ENCODE data around the gene OSBPL6.
"Not testable (repeated sequence)": the region's sequence is repeated elsewhere in the genome, so short reads cannot be mapped to it uniquely, and the experiment has no call there.

Gene OSBPL6

GRCh38 chr2:178188466-178188865 is 5.8 kb upstream of the OSBPL6 start:
- Mint-ChIP-seq H3K4me1 (peaks cover 0 to 5% of the 10 kb centered on the region in 2 donors), H3K27ac (no peak overlapping the region), H3K27me3 (peaks cover 40 to 52% of the 10 kb centered on the region in 2 donors), H3K36me3 (no peaks in the 10 kb centered on the region), H3K4me3 (no peak overlapping the region), H3K9me3 (peaks cover 0 to 2% of the 10 kb centered on the region in 2 donors)
- DNase-seq = no peak
- ATAC-seq (replicated peaks) = no peak

- no peak overlapping the region for H3K27ac Mint-ChIP-seq
- ATAC-seq (replicated peaks) = no peak
- no peak overlapping the region for H3K4me3 Mint-ChIP-seq
These were observed 3.3 kb upstream of the OSBPL6 start for GRCh38 chr2:178191004-178191508.

GRCh38 chr2:178191511-178191910 is 2.8 kb upstream of the OSBPL6 start:
- ATAC-seq (replicated peaks) = no peak
- Mint-ChIP-seq H3K27ac (no peak overlapping the region), H3K4me3 (no peak overlapping the region), H3K4me1 (peaks cover 2 to 17% of the 10 kb centered on the region in 2 donors), H3K27me3 (peaks cover 42 to 49% of the 10 kb centered on the region in 2 donors), H3K9me3 (peaks cover 0 to 2% of the 10 kb centered on the region in 2 donors), H3K36me3 (no peaks in the 10 kb centered on the region)
- DNase-seq = no peak

More at GRCh38 chr2:178191004-178191508, 3.3 kb upstream of the OSBPL6 start:
- DNase-seq = no peak
- H3K36me3 Mint-ChIP-seq = no peaks in the 10 kb centered on the region
- H3K4me1 Mint-ChIP-seq = peaks cover 2 to 17% of the 10 kb centered on the region in 2 donors
- peaks cover 0 to 2% of the 10 kb centered on the region in 2 donors for H3K9me3 Mint-ChIP-seq
- H3K27me3 Mint-ChIP-seq = peaks cover 43 to 49% of the 10 kb centered on the region in 2 donors

GRCh38 chr2:178193496-178193822 is 853 bp upstream of the OSBPL6 start:
- Mint-ChIP-seq H3K27me3 (peaks cover 54 to 64% of the 10 kb centered on the region in 2 donors), H3K9me3 (peaks cover 0 to under 1% of the 10 kb centered on the region in 2 donors), H3K36me3 (no peaks in the 10 kb centered on the region), H3K27ac (no peak overlapping the region), H3K4me1 (peaks cover 2 to 17% of the 10 kb centered on the region in 2 donors), H3K4me3 (peak overlapping the region; percentile 70 to 80)
- DNase-seq = no peak
- no peak for ATAC-seq (replicated peaks)

- no peaks in the 10 kb centered on the region for H3K9me3 Mint-ChIP-seq
- DNase-seq (peak; percentile 5), ATAC-seq (replicated peaks) (peak in 1 of 2 donors; percentile 14)
- no peaks in the 10 kb centered on the region for H3K36me3 Mint-ChIP-seq
- peaks cover 53 to 75% of the 10 kb centered on the region in 2 donors for H3K27me3 Mint-ChIP-seq
- peak overlapping the region; percentile 74 to 80 for H3K4me3 Mint-ChIP-seq
- no peak overlapping the region for H3K27ac Mint-ChIP-seq
- peaks cover 2 to 17% of the 10 kb centered on the region in 2 donors for H3K4me1 Mint-ChIP-seq
These were observed 483 bp downstream of the OSBPL6 start for GRCh38 chr2:178194600-178195389.

- no peaks in the 10 kb centered on the region for H3K9me3 Mint-ChIP-seq
These were observed 1.3 kb downstream of the OSBPL6 start for GRCh38 chr2:178195390-178196166.

GRCh38 chr2:178197791-178198190 is 3.5 kb downstream of the OSBPL6 start:
- DNase-seq (no peak), ATAC-seq (replicated peaks) (no peak)
- peaks cover 38 to 55% of the 10 kb centered on the region in 2 donors for H3K27me3 Mint-ChIP-seq
- H3K4me1 Mint-ChIP-seq = peaks cover 2 to 17% of the 10 kb centered on the region in 2 donors
- H3K4me3 Mint-ChIP-seq = no peak overlapping the region
- no peak overlapping the region for H3K27ac Mint-ChIP-seq
- H3K9me3 Mint-ChIP-seq = no peaks in the 10 kb centered on the region
- H3K36me3 Mint-ChIP-seq = no peaks in the 10 kb centered on the region

More at GRCh38 chr2:178195390-178196166, 1.3 kb downstream of the OSBPL6 start:
- Mint-ChIP-seq H3K4me1 (peaks cover 2 to 17% of the 10 kb centered on the region in 2 donors), H3K27me3 (peaks cover 53 to 73% of the 10 kb centered on the region in 2 donors), H3K36me3 (no peaks in the 10 kb centered on the region), H3K4me3 (peak overlapping the region; percentile 74 to 80), H3K27ac (no peak overlapping the region)
- no peak for ATAC-seq (replicated peaks)
- no peak for DNase-seq

GRCh38 chr2:178198441-178198840 is 4.1 kb downstream of the OSBPL6 start:
- not testable (repeated sequence) for H3K9me3 Mint-ChIP-seq; DNase-seq; H3K27ac Mint-ChIP-seq; ATAC-seq (replicated peaks); H3K4me3 Mint-ChIP-seq; H3K36me3 Mint-ChIP-seq
- peaks cover 2 to 12% of the 10 kb centered on the region in 2 donors for H3K4me1 Mint-ChIP-seq
- peaks cover 32 to 48% of the 10 kb centered on the region in 2 donors for H3K27me3 Mint-ChIP-seq

GRCh38 chr2:178199334-178199733 is 5.0 kb downstream of the OSBPL6 start:
- DNase-seq = no peak
- Mint-ChIP-seq H3K27ac (no peak overlapping the region), H3K4me3 (no peak overlapping the region), H3K9me3 (no peaks in the 10 kb centered on the region), H3K27me3 (peaks cover 31 to 48% of the 10 kb centered on the region in 2 donors), H3K36me3 (no peaks in the 10 kb centered on the region), H3K4me1 (peaks cover 2 to 8% of the 10 kb centered on the region in 2 donors)
- ATAC-seq (replicated peaks) = no peak

GRCh38 chr2:178200331-178200730 is 6.0 kb downstream of the OSBPL6 start:
- H3K9me3 Mint-ChIP-seq = no peaks in the 10 kb centered on the region
- no peak for ATAC-seq (replicated peaks)
- H3K36me3 Mint-ChIP-seq = no peaks in the 10 kb centered on the region
- no peak overlapping the region for H3K27ac Mint-ChIP-seq
- no peak for DNase-seq
- H3K27me3 Mint-ChIP-seq = peaks cover 31 to 44% of the 10 kb centered on the region in 2 donors
- H3K4me3 Mint-ChIP-seq = no peak overlapping the region
- peaks cover 1% of the 10 kb centered on the region in 2 donors for H3K4me1 Mint-ChIP-seq

- Mint-ChIP-seq H3K4me1 (no peaks in the 10 kb centered on the region), H3K36me3 (no peaks in the 10 kb centered on the region), H3K4me3 (no peak overlapping the region), H3K27me3 (peaks cover 16 to 27% of the 10 kb centered on the region in 2 donors), H3K27ac (no peak overlapping the region), H3K9me3 (no peaks in the 10 kb centered on the region)
- DNase-seq (no peak), ATAC-seq (replicated peaks) (no peak)
These were observed 8.6 kb downstream of the OSBPL6 start for GRCh38 chr2:178202927-178203326.

GRCh38 chr2:178204977-178205376 is 10.7 kb downstream of the OSBPL6 start:
- H3K4me1 Mint-ChIP-seq = no peaks in the 10 kb centered on the region
- H3K36me3 Mint-ChIP-seq = no peaks in the 10 kb centered on the region
- DNase-seq (no peak), ATAC-seq (replicated peaks) (no peak)
- peaks cover 18 to 23% of the 10 kb centered on the region in 2 donors for H3K27me3 Mint-ChIP-seq
- H3K9me3 Mint-ChIP-seq = no peaks in the 10 kb centered on the region
- no peak overlapping the region for H3K4me3 Mint-ChIP-seq
- no peak overlapping the region for H3K27ac Mint-ChIP-seq

GRCh38 chr2:178205853-178206521 is 11.7 kb downstream of the OSBPL6 start:
- Mint-ChIP-seq H3K9me3 (no peaks in the 10 kb centered on the region), H3K4me1 (no peaks in the 10 kb centered on the region), H3K27me3 (peaks cover 18 to 23% of the 10 kb centered on the region in 2 donors), H3K4me3 (no peak overlapping the region), H3K27ac (no peak overlapping the region), H3K36me3 (no peaks in the 10 kb centered on the region)
- no peak for ATAC-seq (replicated peaks)
- DNase-seq = no peak

GRCh38 chr2:178208336-178208735 is 14.0 kb downstream of the OSBPL6 start:
- H3K36me3 Mint-ChIP-seq = no peaks in the 10 kb centered on the region
- H3K27ac Mint-ChIP-seq = no peak overlapping the region
- no peak for ATAC-seq (replicated peaks)
- no peak for DNase-seq
- no peaks in the 10 kb centered on the region for H3K9me3 Mint-ChIP-seq
- H3K4me1 Mint-ChIP-seq = peaks cover 0 to under 1% of the 10 kb centered on the region in 2 donors
- H3K4me3 Mint-ChIP-seq = no peak overlapping the region
- peaks cover 30 to 33% of the 10 kb centered on the region in 2 donors for H3K27me3 Mint-ChIP-seq
